Adrenal gland (tissue), 5 donors: ENCODE measurements around the gene MLLT3.

Experiments
- CTCF ChIP-seq, 6 experiments: fragments of 450-650 bp in 4 of 6; fragments of 200-600 bp in 2 of 6; sonication (generic) in 1 of 6; IDR thresholded peaks; 1 replicate in 5 of 6; 2 replicates in 1 of 6; pipeline versions ENCODE4 v1.5.1 to v1.8.0; 2016 to 2021; ENCODE audit warnings: antibody characterized with exemption in 6 of 6, mild to moderate bottlenecking in 2 of 6, moderate library complexity in 1 of 6
- POLR2A ChIP-seq, 2 donors: fragments of 450-650 bp; IDR thresholded peaks; one replicate each; pipeline ENCODE4 v1.6.1; 2017; ENCODE audit warnings: antibody characterized with exemption in 2 of 2, mild to moderate bottlenecking in 2 of 2, moderate library complexity in 1 of 2
- donor health status: DM: no; HTN: no; CAD: no.

DNA sequence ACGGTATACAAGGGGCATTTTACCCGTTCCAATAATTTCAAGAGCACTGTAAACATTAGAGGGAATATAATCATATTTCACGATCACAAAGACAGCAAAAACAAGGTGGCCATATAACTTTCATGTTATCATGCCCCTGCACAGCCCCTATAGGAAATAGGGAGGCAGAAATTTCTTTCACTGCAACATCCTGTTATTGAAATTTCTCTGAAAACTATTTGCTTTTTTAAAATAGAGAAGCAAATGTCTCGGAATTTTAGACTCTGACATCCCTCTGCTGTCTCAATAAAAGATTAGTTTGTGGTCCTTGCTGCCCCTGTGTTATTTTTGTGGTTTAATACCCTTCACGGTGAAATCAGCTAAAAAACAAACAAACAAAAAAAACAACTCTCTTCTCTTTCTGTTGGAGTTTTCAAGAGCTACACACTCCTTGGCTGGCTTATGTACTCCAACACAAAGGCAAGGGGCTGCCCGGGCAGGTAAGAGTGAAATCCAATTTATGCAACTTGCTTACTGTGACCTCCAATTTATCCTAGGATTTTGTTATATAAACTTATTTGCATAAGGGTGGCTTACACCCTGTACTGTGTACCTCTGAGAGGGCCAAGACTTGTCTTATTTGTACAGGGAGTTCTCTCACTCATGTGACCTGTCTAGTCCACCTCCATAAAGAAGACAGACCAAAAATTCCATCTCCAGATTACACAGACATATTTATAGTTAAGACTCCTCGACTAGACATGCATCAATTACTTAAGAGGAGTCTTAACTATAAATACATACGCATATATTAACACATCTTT, 223.6 kb downstream of the MLLT3 start:
- TF ChIP-seq CTCF (IDR thresholded peaks at IDR 0.05), result no peak
- no peak for TF ChIP-seq POLR2A (IDR thresholded peaks at IDR 0.05)
